Activated naive CD4-positive, alpha-beta T cell treated with anti-CD3 and anti-CD28 coated beads, Interleukin-2, amount 50 U/mL, for 72 hours (primary cell): ENCODE results near the gene ARMC8. TPM values are rescaled to one million over a fixed set of nuclear protein-coding genes. Genes with fewer than 3 reads are reported as not detected.

Source experiments
- ATAC-seq, 2 donors: fragments of 150-1000 bp; cut with Tn5 transposase; 2 replicates each; pipeline ENCODE4 v1.10.0; 2021; ENCODE audit warnings: mild to moderate bottlenecking in 2 of 2, moderate library complexity in 2 of 2
- DNase-seq, 2 donors: peaks; one replicate each; pipeline ENCODE4 v3.0.0; 2021 to 2022; ENCODE audit warnings: low spot score in 2 of 2
- H3K27ac Mint-ChIP-seq, 2 donors: one replicate each; pipeline ENCODE4 v1.8.0; 2022; ENCODE audit warnings: mild to moderate bottlenecking in 2 of 2, mixed read lengths in 2 of 2
- H3K36me3 Mint-ChIP-seq, 2 donors: one replicate each; pipeline ENCODE4 v1.8.0; 2022; ENCODE audit warnings: mixed read lengths in 2 of 2
- H3K9me3 Mint-ChIP-seq, 2 donors: one replicate each; pipeline ENCODE4 v1.8.0; 2022; ENCODE audit warnings: mixed read lengths in 2 of 2
- total RNA-seq, 2 donors: library from RNA; stranded (reverse); gene quantifications; one replicate each; pipeline ENCODE4 v1.2.3, GENCODE V29; 2022

The ARMC8 gene
- total RNA-seq, 2 donors from 2014 or later, result 38.3 to 39.0 TPM

DNA sequence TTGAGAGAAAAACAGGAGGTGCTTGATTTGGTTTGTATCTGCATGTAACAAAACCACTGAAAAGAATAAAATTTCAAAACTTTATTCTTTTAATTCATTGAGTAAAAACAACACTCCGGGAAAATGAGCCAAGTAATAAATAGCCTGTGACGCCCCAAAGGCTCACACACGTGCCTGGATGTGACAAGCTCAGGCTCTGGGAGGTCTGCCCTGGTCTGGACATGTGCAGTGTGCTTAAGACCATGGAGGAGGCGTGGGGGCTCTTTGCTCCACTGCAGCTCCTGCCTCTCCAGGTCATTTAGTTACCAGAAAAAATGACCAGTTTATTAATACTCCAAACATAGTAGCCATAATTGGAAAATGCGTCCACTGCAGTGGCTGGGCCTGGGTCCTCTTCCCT lies 151.1 kb downstream of the ARMC8 start:
- DNase-seq, result no peak

GRCh38 chr3:138338811-138339210 lies 151.7 kb downstream of the ARMC8 start:
- Mint-ChIP-seq H3K27ac (no peak overlapping the region), H3K36me3 (no peaks in the 10 kb centered on the region), H3K9me3 (no peaks in the 10 kb centered on the region)
- DNase-seq (no peak), ATAC-seq (no peak)

More for the DNA sequence above, 151.1 kb downstream of the ARMC8 start:
- Mint-ChIP-seq H3K27ac (no peak overlapping the region), H3K36me3 (no peaks in the 10 kb centered on the region), H3K9me3 (no peaks in the 10 kb centered on the region)
- no peak for ATAC-seq

GRCh38 chr3:138340511-138340910 lies 153.4 kb downstream of the ARMC8 start:
- no peaks in the 10 kb centered on the region for H3K36me3 Mint-ChIP-seq
- no peak overlapping the region for H3K27ac Mint-ChIP-seq
- ATAC-seq (no peak), DNase-seq (no peak)
- H3K9me3 Mint-ChIP-seq, result no peaks in the 10 kb centered on the region

GRCh38 chr3:138344754-138345153 lies 157.7 kb downstream of the ARMC8 start:
- no peak overlapping the region for H3K27ac Mint-ChIP-seq
- ATAC-seq (no peak), DNase-seq (no peak)
- peaks cover 5 to 11% of the 10 kb centered on the region in 2 donors for H3K36me3 Mint-ChIP-seq
- peaks cover 0 to 4% of the 10 kb centered on the region in 2 donors for H3K9me3 Mint-ChIP-seq

Other genes starting within 250 kb of the ARMC8 start
- gene CLDN18, start 177.1 kb upstream of the ARMC8 start, total RNA-seq, result not detected
- not detected for gene DZIP1L, start 71.7 kb upstream of the ARMC8 start, total RNA-seq
- not detected for gene A4GNT, start 54.9 kb upstream of the ARMC8 start, total RNA-seq
- gene DBR1, start 12.4 kb upstream of the ARMC8 start, total RNA-seq, result 10 to 100 TPM; 22.0 to 29.2 TPM
- 1 to 10 TPM in 1 of 2 donors, not detected in 1; 3.7 TPM for gene NME9, start 142.6 kb downstream of the ARMC8 start, total RNA-seq
- gene MRAS, start 161.3 kb downstream of the ARMC8 start, total RNA-seq, result 1 to 10 TPM in 1 of 2 donors, not detected in 1; 1.5 TPM
- gene ESYT3, start 247.3 kb downstream of the ARMC8 start, total RNA-seq, result under 1 TPM; 0.14 to 0.35 TPM